Ectodermal cell (in vitro differentiated cells): ENCODE measurements around the gene SDK1.

Experiments
- H3K27ac ChIP-seq: 2 replicates; pipeline ENCODE4 v1.7.0; 2013; ENCODE audit warnings: mild to moderate bottlenecking, low read depth, low read length; ENCODE audit not compliant: insufficient read depth, poor library complexity, severe bottlenecking
- H3K27me3 ChIP-seq: 2 replicates; pipeline ENCODE4 v1.7.0; 2013; ENCODE audit warnings: mild to moderate bottlenecking, low read length; ENCODE audit not compliant: insufficient read depth, control insufficient read depth, poor library complexity, severe bottlenecking
- H3K36me3 ChIP-seq: one replicate; pipeline ENCODE4 v1.7.0; 2013; ENCODE audit warnings: low read length; ENCODE audit not compliant: control insufficient read depth, insufficient read depth
- H3K4me1 ChIP-seq: one replicate; pipeline ENCODE4 v1.7.0; 2013; ENCODE audit warnings: low read length; ENCODE audit not compliant: control insufficient read depth, insufficient read depth
- H3K4me3 ChIP-seq: 2 replicates; pipeline ENCODE4 v1.7.0; 2013; ENCODE audit warnings: low read depth, low read length, control low read depth; ENCODE audit not compliant: insufficient read depth
- H3K9me3 ChIP-seq: 2 replicates; pipeline ENCODE4 v1.7.0; 2013; ENCODE audit warnings: mild to moderate bottlenecking, low read length, moderate library complexity; ENCODE audit not compliant: control insufficient read depth
- WGBS, 2 experiments: methylation state at CpG; one replicate each; pipeline ENCODE4 v1.1.7; 2013; ENCODE audit warnings: missing lambda C conversion rate in 2 of 2; 5-methylcytosine and 5-hydroxymethylcytosine counted together

The SDK1 gene

GRCh38 chr7:3544202-3544601 is 243.2 kb downstream of the SDK1 start:
- Histone ChIP-seq H3K27me3 (no peaks in the 10 kb centered on the region), H3K27ac (no peak overlapping the region), H3K4me3 (no peak overlapping the region), H3K9me3 (no peaks in the 10 kb centered on the region), H3K4me1 (no peaks in the 10 kb centered on the region), H3K36me3 (no peaks in the 10 kb centered on the region)
- WGBS, 2 experiments, result 72 to 81% methylated on average over 5 of the region's 5 CpGs

DNA sequence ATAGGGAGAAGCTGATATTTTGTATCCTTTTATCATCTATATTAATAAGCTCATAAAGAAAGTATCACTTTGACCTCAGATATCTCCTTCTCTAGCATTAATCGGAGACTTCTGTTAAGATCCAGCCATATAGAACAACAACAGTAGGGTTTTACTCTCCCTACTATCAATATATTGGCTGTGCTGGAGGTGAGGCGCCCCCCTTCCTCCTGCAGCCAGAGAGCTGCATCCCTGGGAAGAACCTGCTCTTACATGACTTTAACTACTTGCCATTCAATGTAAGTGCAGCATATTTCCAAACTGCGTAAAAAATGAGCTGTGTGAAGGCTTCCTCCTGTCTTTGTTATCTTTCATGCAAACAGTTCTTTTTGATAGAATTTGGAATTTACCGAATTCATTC is 247.8 kb downstream of the SDK1 start:
- Histone ChIP-seq H3K4me3 (no peak overlapping the region), H3K27me3 (no peaks in the 10 kb centered on the region), H3K27ac (no peak overlapping the region), H3K9me3 (no peaks in the 10 kb centered on the region), H3K36me3 (no peaks in the 10 kb centered on the region), H3K4me1 (no peaks in the 10 kb centered on the region)
- WGBS, 2 experiments, result 28 to 39% methylated on average over 4 of the region's 4 CpGs

GRCh38 chr7:3549601-3550000 is 248.5 kb downstream of the SDK1 start:
- no peaks in the 10 kb centered on the region for H3K36me3 ChIP-seq
- H3K9me3 ChIP-seq, result no peaks in the 10 kb centered on the region
- no peaks in the 10 kb centered on the region for H3K4me1 ChIP-seq
- H3K27ac ChIP-seq, result no peak overlapping the region
- H3K4me3 ChIP-seq, result no peak overlapping the region
- 78 to 95% methylated on average over 2 of the region's 2 CpGs for WGBS, 2 experiments
- no peaks in the 10 kb centered on the region for H3K27me3 ChIP-seq

- Histone ChIP-seq H3K4me1 (no peaks in the 10 kb centered on the region), H3K27ac (no peak overlapping the region), H3K27me3 (no peaks in the 10 kb centered on the region), H3K9me3 (no peaks in the 10 kb centered on the region), H3K36me3 (no peaks in the 10 kb centered on the region), H3K4me3 (no peak overlapping the region)
- WGBS, 2 experiments, result 90 to 95% methylated on average over 6 of the region's 6 CpGs
Measured at GRCh38 chr7:3551536-3551935, 250.5 kb downstream of the SDK1 start.

GRCh38 chr7:3552499-3552898 is 251.4 kb downstream of the SDK1 start:
- Histone ChIP-seq H3K36me3 (no peaks in the 10 kb centered on the region), H3K4me3 (no peak overlapping the region), H3K27ac (no peak overlapping the region), H3K27me3 (no peaks in the 10 kb centered on the region), H3K4me1 (no peaks in the 10 kb centered on the region), H3K9me3 (no peaks in the 10 kb centered on the region)
- 82 to 93% methylated on average over 1 of the region's 1 CpG for WGBS, 2 experiments

GRCh38 chr7:3558400-3558799 is 257.3 kb downstream of the SDK1 start:
- no peaks in the 10 kb centered on the region for H3K36me3 ChIP-seq
- 64 to 71% methylated on average over 2 of the region's 2 CpGs for WGBS, 2 experiments
- H3K9me3 ChIP-seq, result no peaks in the 10 kb centered on the region
- H3K4me3 ChIP-seq, result no peak overlapping the region
- H3K27ac ChIP-seq, result no peak overlapping the region
- no peaks in the 10 kb centered on the region for H3K4me1 ChIP-seq
- no peaks in the 10 kb centered on the region for H3K27me3 ChIP-seq

- Histone ChIP-seq H3K4me1 (no peaks in the 10 kb centered on the region), H3K27ac (no peak overlapping the region), H3K36me3 (no peaks in the 10 kb centered on the region), H3K27me3 (no peaks in the 10 kb centered on the region), H3K9me3 (no peaks in the 10 kb centered on the region), H3K4me3 (no peak overlapping the region)
- 94 to 97% methylated on average over 3 of the region's 3 CpGs for WGBS, 2 experiments
Measured at GRCh38 chr7:3559278-3559677, 258.2 kb downstream of the SDK1 start.

- no peak overlapping the region for H3K4me3 ChIP-seq
- H3K27me3 ChIP-seq, result no peaks in the 10 kb centered on the region
- H3K9me3 ChIP-seq, result no peaks in the 10 kb centered on the region
- no peaks in the 10 kb centered on the region for H3K4me1 ChIP-seq
- no peaks in the 10 kb centered on the region for H3K36me3 ChIP-seq
- H3K27ac ChIP-seq, result no peak overlapping the region
- 92 to 96% methylated on average over 6 of the region's 6 CpGs for WGBS, 2 experiments
Measured at GRCh38 chr7:3560495-3560894, 259.4 kb downstream of the SDK1 start.

- 96 to 97% methylated on average over 5 of the region's 5 CpGs for WGBS, 2 experiments
- Histone ChIP-seq H3K27me3 (no peaks in the 10 kb centered on the region), H3K4me3 (no peak overlapping the region), H3K4me1 (no peaks in the 10 kb centered on the region), H3K9me3 (no peaks in the 10 kb centered on the region), H3K27ac (no peak overlapping the region), H3K36me3 (no peaks in the 10 kb centered on the region)
Measured at GRCh38 chr7:3561932-3562331, 260.9 kb downstream of the SDK1 start.

DNA sequence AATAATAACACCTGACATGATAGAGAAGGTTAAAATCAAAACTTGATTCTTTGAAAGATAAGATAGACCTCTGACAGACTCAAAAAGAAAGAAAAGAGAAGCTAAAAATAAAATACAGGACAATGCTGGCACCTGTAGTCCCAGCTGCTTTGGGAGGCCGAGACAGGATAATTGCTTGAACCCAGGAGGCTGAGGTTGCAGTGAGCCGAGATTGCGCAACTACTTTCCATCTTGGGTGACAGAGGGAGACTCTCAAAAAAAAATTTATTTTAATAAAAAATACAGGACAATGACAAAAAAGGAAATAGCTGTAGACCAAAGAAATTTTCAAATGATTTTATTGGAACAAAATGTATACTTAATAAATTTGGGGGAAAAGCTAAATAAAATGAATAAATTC is 263.2 kb downstream of the SDK1 start:
- Histone ChIP-seq H3K27ac (no peak overlapping the region), H3K9me3 (no peaks in the 10 kb centered on the region), H3K4me1 (no peaks in the 10 kb centered on the region), H3K27me3 (no peaks in the 10 kb centered on the region), H3K4me3 (no peak overlapping the region), H3K36me3 (no peaks in the 10 kb centered on the region)
- 93 to 95% methylated on average over 2 to 3 of the region's 3 CpGs for WGBS, 2 experiments

- WGBS, 2 experiments, result 86 to 90% methylated on average over 1 of the region's 1 CpG
- H3K4me3 ChIP-seq, result no peak overlapping the region
- H3K36me3 ChIP-seq, result no peaks in the 10 kb centered on the region
- no peaks in the 10 kb centered on the region for H3K9me3 ChIP-seq
- H3K27me3 ChIP-seq, result no peaks in the 10 kb centered on the region
- no peak overlapping the region for H3K27ac ChIP-seq
- no peaks in the 10 kb centered on the region for H3K4me1 ChIP-seq
Measured at GRCh38 chr7:3568516-3568915, 267.5 kb downstream of the SDK1 start.
